ENCODE measurements around the gene GOLGA8B.
A peak's percentile ranks its signal among the peaks of the same experiment; 100 is the strongest.
"Not testable (repeated sequence)": the region's sequence is repeated elsewhere in the genome, so short reads cannot be mapped to it uniquely, and the experiment has no call there.

GOLGA8B gene

GRCh38 chr15:34584996-34585395, 1.5 kb upstream of the GOLGA8B start:
- DNase-seq (ENCODE audit: low read depth), result no peak
- no peak overlapping the region for H3K4me3 ChIP-seq (ENCODE audit: low read depth, low read length)
- TF ChIP-seq, protein P1, sequence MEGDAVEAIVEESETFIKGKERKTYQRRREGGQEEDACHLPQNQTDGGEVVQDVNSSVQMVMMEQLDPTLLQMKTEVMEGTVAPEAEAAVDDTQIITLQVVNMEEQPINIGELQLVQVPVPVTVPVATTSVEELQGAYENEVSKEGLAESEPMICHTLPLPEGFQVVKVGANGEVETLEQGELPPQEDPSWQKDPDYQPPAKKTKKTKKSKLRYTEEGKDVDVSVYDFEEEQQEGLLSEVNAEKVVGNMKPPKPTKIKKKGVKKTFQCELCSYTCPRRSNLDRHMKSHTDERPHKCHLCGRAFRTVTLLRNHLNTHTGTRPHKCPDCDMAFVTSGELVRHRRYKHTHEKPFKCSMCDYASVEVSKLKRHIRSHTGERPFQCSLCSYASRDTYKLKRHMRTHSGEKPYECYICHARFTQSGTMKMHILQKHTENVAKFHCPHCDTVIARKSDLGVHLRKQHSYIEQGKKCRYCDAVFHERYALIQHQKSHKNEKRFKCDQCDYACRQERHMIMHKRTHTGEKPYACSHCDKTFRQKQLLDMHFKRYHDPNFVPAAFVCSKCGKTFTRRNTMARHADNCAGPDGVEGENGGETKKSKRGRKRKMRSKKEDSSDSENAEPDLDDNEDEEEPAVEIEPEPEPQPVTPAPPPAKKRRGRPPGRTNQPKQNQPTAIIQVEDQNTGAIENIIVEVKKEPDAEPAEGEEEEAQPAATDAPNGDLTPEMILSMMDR (IDR thresholded peaks at IDR 0.05; ENCODE audit: low read depth, low read length, missing control alignments), result no peak
- in situ Hi-C loops (cut with HindIII; ENCODE audit: low sequenced_read_pairs), result no loop called here

DNA sequence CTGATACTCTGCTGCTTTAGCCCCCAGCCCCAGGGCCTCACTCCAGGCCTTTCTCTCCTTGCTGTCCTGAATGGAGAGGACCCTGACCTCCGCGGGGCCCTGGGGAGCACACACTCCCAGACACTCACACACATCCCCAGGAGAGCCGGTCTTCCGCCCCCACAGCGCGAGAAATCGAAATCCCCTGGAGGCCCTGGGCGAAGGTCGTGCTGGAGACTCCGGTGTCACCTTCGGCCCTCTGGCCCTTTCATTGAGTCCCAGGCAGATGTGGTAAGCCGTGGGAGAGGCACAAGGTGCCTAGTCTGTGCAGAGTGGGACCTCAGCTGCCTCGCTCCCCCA, 848 bp upstream of the GOLGA8B start:
- no peak for DNase-seq (ENCODE audit: low read depth)
- TF ChIP-seq, protein P1 (IDR thresholded peaks at IDR 0.05; ENCODE audit: low read depth, low read length, missing control alignments), result no peak
- in situ Hi-C loops (cut with HindIII; ENCODE audit: low sequenced_read_pairs), result no loop called here
- H3K4me3 ChIP-seq (ENCODE audit: low read depth, low read length), result peak overlapping the region; percentile 73

GRCh38 chr15:34582461-34583371, 735 bp downstream of the GOLGA8B start:
- peak overlapping the region; percentile 73 for H3K4me3 ChIP-seq (ENCODE audit: low read depth, low read length)
- TF ChIP-seq, protein P1 (IDR thresholded peaks at IDR 0.05; ENCODE audit: low read depth, low read length, missing control alignments), result no peak
- in situ Hi-C loops (cut with HindIII; ENCODE audit: low sequenced_read_pairs), result no loop called here
- DNase-seq (ENCODE audit: low read depth), result no peak

DNA sequence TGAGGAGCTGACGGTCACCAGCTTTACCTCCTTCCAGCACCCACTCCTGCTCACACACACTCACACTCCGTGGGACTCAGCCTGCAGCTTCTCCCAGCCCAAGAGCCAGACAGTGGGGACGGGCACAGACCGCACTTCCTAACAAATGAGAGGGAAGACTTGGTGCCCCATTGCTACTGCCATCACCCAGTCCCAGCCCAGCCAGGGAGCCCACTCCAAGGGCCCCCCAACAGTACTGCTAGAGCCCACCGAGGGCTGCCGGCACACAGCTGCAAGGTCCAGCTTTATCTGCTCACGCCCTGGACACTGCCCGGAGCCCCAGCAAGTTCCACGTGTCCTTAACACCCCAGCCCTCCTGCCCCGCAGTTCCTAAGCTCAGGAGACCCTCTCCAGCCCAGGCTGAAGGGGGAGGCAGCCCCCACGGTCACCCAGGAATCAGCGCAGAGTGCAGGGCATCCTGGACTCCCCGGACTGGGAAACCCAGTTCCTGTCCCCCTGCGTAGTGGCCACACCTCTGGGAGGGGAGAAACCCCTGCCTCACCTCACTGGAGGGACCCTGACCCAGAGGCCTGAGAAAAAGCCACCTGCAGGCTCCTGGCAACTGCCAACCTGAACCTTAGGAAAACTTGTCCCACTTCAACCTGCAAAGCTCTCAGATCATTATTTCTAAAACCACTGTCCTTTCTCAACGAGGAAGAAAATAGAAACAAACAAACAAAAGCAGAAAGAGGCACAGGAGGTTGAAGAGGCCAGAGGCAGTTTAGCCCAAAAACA, 1.6 kb downstream of the GOLGA8B start:
- DNase-seq (ENCODE audit: low read depth); in situ Hi-C loops (cut with HindIII; ENCODE audit: low sequenced_read_pairs): not testable (repeated sequence)
- H3K4me3 ChIP-seq (ENCODE audit: low read depth, low read length), result peak overlapping the region; percentile 73

DNA sequence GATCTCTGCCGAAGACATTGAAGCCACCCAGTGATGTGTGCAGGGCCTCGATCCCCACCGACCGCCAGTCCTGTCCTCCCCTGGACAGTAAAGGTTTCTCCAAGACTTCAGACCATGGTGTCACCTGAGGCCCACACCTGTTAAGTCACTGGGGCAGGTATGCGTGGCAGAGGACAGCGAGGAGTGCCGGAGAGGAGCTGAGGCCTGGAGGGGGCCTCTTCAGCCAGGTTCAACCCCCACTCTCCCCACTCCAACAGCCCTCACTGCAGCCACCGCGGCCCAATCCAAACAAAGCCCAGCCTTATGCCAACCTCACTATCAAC, 2.4 kb downstream of the GOLGA8B start:
- in situ Hi-C loops (cut with HindIII; ENCODE audit: low sequenced_read_pairs), result no loop called here
- TF ChIP-seq, protein P1 (IDR thresholded peaks at IDR 0.05; ENCODE audit: low read depth, low read length, missing control alignments), result no peak
- no peak overlapping the region for H3K4me3 ChIP-seq (ENCODE audit: low read depth, low read length)
- DNase-seq (ENCODE audit: low read depth), result no peak

GRCh38 chr15:34580251-34581042, 3.0 kb downstream of the GOLGA8B start:
- H3K4me3 ChIP-seq (ENCODE audit: low read depth, low read length); DNase-seq (ENCODE audit: low read depth); in situ Hi-C loops (cut with HindIII; ENCODE audit: low sequenced_read_pairs): not testable (repeated sequence)

DNA sequence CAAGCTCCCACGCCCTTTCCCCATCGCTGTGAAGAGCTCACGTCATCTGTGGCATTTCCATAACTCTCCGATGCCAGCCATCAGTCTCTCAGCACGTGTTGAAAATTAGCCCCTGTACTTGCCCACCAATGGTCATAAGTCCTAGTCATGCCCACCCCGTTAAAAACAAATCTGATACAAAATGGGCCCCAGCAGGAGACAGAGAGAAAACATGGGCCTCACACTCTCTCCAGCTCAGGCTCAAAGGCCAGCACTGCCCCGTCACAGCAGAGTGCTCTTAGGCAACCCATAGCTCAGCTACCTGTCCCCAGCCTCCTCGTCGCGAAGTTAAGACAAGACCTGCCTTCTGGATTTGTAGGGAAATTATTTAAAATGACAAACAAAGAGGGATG, 5.2 kb downstream of the GOLGA8B start:
- no peak overlapping the region for H3K4me3 ChIP-seq (ENCODE audit: low read depth, low read length)
- in situ Hi-C loops (cut with HindIII; ENCODE audit: low sequenced_read_pairs), result no loop called here
- TF ChIP-seq, protein P1 (IDR thresholded peaks at IDR 0.05; ENCODE audit: low read depth, low read length, missing control alignments), result no peak
- no peak for DNase-seq (ENCODE audit: low read depth)

DNA sequence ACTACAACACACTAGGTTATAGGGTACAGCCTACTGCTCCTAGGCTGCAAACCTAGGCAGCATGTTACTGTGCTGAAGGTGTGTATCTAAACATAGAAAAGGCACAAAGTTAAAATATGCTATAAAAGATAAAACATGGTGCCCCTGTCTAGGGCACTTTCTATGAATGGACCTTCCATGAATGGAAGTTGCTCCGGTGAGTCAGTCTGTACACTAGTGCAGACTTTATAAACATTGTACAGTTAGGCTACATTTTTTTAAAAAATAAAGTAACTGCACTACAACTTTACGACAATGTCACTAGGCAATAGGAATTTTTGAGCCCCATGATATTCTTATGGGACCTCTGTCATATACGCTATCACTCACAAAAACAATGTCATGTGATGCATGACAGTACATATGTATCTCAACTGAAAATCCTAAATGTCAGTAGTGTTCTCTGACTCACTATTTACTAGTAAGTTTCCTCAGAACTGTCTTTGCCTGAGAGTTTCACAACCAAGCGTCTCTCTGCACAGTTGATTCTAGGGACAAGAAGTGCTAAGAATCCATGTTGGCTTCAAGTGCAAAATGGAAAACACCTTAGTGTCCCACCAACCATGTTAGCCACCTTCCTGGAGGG, 5.7 kb downstream of the GOLGA8B start:
- H3K4me3 ChIP-seq (ENCODE audit: low read depth, low read length); in situ Hi-C loops (cut with HindIII; ENCODE audit: low sequenced_read_pairs); DNase-seq (ENCODE audit: low read depth): not testable (repeated sequence)

DNA sequence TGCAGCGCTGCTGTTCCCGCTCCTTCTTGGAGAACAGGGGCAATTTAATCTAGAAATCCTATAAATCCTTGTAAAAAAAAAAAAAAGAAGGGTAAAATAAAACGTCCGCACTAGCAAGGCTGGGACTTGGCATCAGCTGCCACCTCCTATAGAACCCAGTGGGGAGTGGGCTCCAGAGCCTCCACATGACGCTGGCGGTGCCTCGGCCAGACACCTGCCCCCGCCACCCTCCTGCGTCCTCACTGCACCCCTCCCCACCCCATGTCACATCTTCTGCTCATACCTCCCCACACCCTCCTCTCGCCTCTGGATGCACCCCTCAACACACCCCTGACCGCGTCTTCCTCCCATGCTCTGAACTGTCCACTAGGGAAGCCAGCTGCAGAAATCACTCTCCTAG, 8.4 kb downstream of the GOLGA8B start:
- in situ Hi-C loops (cut with HindIII; ENCODE audit: low sequenced_read_pairs); DNase-seq (ENCODE audit: low read depth); H3K4me3 ChIP-seq (ENCODE audit: low read depth, low read length): not testable (repeated sequence)

GRCh38 chr15:34572921-34573320, 10.5 kb downstream of the GOLGA8B start:
- in situ Hi-C loops (cut with HindIII; ENCODE audit: low sequenced_read_pairs); H3K4me3 ChIP-seq (ENCODE audit: low read depth, low read length); DNase-seq (ENCODE audit: low read depth): not testable (repeated sequence)
